ENCODE results near the gene OOSP4B.
"Not testable (repeated sequence)": the region's sequence is repeated elsewhere in the genome, so short reads cannot be mapped to it uniquely, and the experiment has no call there.

OOSP4B gene

DNA sequence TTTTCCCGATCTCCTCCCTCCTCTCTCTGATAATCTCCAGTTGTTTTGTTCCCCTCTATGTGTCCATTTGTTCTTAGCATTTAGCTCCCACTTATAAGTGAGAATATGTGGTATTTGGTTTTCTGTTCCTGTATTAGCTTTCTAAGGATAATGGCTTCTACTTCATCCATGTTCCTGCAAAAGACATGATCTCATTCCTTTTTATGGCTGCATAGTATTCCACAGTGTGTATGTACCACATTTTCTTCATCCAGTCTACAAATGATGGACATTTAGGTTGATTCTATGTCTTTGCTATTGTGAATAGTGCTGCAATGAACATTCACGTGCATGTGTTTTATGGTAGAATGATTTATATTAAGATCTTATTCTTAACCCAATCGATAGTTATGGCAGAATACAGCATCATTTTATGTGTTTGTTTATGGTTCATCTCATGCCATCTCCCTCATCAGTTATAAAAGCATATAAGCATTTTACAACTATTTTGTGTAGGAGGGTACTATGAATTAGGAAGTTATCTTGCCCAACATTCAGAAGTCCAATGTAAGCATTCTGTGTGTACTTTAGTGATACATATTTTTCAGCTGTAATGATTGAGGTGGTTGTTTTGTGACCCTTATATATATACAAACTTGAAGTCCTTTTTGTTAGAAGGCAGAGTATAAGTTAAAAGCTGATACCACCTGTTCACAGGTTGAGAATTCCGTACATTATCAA, 42.7 kb downstream of the OOSP4B start:
- no peak for DNase-seq (ENCODE audit: low read depth, low spot score)

- DNase-seq (ENCODE audit: low read depth, low spot score): no peak
Observed at GRCh38 chr11:60064111-60064510, 47.1 kb downstream of the OOSP4B start.

DNA sequence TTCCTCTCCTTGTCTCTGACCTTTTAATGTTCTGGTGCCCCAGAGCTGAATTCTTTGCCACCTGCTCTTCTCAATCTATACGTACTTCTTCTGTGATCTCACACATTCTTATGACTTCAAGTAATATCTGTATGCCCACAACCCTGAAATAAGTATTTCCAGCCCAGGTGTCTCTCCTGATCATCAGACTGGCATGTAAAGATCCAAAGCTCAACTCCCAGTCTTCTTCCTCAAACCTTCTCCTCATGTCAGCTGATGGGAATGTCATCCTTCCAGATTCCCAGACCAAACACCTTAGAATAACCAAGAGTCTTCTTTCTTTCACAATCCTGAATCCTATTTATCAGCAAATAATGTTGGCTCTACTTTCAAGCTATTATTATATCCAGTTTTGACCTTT, 48.8 kb downstream of the OOSP4B start:
- DNase-seq (ENCODE audit: low read depth, low spot score): no peak

DNA sequence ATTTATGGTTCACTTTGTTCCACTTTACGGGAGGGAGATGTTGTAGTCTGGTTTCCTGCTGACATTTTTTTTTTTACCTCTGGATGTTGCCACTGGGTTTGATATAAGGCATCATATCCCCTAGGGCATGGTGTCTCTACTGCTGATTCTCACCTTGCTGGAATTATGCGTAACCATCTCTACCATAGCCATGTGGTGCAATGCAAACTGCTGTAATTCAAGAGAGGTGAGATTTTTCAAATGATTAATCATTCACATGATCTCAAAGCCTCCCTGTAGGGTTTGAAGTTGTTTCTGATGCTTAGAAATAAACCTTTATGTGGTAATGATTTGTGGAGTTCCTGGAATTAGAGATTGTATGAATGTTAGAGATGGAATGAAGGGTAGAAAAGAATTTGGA, 52.5 kb downstream of the OOSP4B start:
- no peak for DNase-seq (ENCODE audit: low read depth, low spot score)

- not testable (repeated sequence) for DNase-seq (ENCODE audit: low read depth, low spot score)
Observed at GRCh38 chr11:60071644-60072043, 54.7 kb downstream of the OOSP4B start.

DNA sequence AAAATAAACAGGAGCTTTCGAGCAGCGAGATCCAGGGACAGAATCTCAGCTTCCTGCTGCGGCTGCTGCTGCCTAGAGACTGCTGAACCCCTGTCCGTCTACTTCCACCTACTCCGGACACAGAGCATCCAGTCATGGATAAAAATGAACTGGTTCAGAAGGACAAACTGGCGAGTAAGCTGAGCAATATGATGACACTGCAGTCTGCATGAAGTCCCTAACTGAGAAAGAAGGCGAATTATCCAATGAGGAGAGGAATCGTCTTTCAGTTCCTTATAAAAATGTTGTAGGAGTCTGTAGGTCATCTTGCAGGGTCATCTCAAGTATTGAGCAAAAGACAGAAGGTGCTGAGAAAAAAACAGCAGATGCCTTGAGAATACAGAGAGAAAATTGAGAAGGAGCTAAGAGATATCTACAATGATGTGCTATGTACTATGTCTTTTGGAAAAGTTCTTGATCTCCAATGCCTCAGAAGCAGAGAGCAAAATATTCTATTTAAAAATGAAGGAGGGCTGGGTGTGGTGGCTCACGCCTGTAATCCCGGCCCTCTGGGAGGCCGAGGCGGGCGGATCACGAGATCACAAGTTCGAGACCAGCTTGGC, 60.3 kb downstream of the OOSP4B start:
- DNase-seq (ENCODE audit: low read depth, low spot score): no peak

DNA sequence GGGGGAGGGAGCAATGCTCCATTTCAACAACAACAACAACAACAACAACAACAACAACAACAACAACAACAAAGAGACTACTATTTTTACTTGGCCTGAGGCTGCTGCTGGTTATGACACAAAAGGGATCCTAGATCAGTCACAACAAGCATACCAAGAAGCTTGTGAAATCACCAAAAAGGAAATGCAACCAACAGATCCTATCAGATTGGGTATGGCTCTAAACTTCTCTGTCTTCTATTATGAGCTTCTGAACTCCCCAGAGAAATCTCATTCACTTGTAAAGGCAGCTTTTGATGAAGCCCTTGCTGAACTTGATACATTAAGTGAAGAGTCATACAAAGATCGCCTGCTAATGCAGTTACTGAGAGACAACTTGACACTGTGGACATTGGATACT, 61.0 kb downstream of the OOSP4B start:
- DNase-seq (ENCODE audit: low read depth, low spot score): no peak

- no peak for DNase-seq (ENCODE audit: low read depth, low spot score)
Observed at GRCh38 chr11:60078745-60079144, 61.8 kb downstream of the OOSP4B start.

- no peak for DNase-seq (ENCODE audit: low read depth, low spot score)
Observed at GRCh38 chr11:60080535-60080934, 63.6 kb downstream of the OOSP4B start.

All from brain pericyte (primary cell).